ENCODE results near the gene ODF2. TPM values are rescaled to one million over a fixed set of nuclear protein-coding genes. Genes with fewer than 3 reads are reported as not detected.

The ODF2 gene
- polyA plus RNA-seq, 1 of the 3 experiments (the other 2 are of a cell fraction) = 35.7 TPM

DNA sequence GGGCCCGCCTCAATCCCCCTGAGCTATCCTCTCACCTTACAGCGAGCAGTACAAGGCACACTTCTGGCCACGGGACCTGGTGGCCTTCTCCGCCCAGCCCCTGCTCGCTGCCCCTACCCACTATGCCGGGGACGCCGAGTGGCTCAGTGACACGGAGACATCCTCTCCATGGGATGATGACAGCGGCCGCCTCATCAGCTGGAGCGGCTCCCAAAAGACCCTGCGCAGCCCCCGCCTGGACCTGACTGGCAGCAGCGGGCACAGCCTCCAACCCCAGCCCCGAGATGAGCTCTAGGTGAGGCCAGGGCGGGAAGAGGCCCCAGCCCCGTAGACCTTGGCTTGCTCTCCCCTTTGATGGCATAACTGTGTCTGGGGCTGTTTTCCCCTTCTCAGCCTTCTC is 20.2 kb upstream of the ODF2 start:
- ChIA-PET POLR2A (no interaction called here), CTCF (interaction anchor here (0.7 to 1.2 kb wide), 2 partner anchors 11 to 168 kb away, joined by 3 read pairs; no protein-coding TSS in a partner anchor)
- peaks cover 0 to 4% of the 10 kb centered on the region in 2 experiments; a peak in 1 of 4 replicates for H3K4me1 ChIP-seq (ENCODE audit: control insufficient read depth in 1 of 2, insufficient read depth in 2 of 2, low read depth in 1 of 2, low read length in 1 of 2)
- no peaks in the 10 kb centered on the region for H4K20me1 ChIP-seq (ENCODE audit: insufficient read depth)
- H3F3A ChIP-seq (replicated peaks; ENCODE audit: insufficient read depth) = no peaks in the 10 kb centered on the region
- no peak overlapping the region for H3K27ac ChIP-seq (ENCODE audit: low read depth in 2 of 2, low read length in 1 of 2)
- DNase-seq = no peak
- H3K9me2 ChIP-seq = no peaks in the 10 kb centered on the region
- no peak overlapping the region for H2AFZ ChIP-seq (ENCODE audit: low read depth)
- H3K27me3 ChIP-seq (ENCODE audit: insufficient read depth) = no peaks in the 10 kb centered on the region
- H3K36me3 ChIP-seq (replicated peaks in 1 of 2; ENCODE audit: control insufficient read depth in 1 of 2, insufficient read depth in 2 of 2, low read length in 1 of 2) = no peaks in the 10 kb centered on the region
- no peak overlapping the region for H3K4me3 ChIP-seq (ENCODE audit: low read depth in 2 of 2, low read length in 1 of 2)
- 82% methylated on average over 5 of the region's 18 CpGs for WGBS (ENCODE audit: low lambda C conversion rate)
- TF ChIP-seq RFX5 (IDR thresholded peaks at IDR 0.05; ENCODE audit: low read length) (no peak), TCF12 (IDR thresholded peaks at IDR 0.05) (no peak), CHD2 (IDR thresholded peaks at IDR 0.05; ENCODE audit: low read length, partially characterized antibody) (no peak), FOXJ3 (CRISPR knock-in tag; IDR thresholded peaks at IDR 0.05) (no peak), RXRA (IDR thresholded peaks at IDR 0.05; ENCODE audit: borderline replicate concordance, low read depth) (no peak)
- TF ChIP-seq, protein P1, sequence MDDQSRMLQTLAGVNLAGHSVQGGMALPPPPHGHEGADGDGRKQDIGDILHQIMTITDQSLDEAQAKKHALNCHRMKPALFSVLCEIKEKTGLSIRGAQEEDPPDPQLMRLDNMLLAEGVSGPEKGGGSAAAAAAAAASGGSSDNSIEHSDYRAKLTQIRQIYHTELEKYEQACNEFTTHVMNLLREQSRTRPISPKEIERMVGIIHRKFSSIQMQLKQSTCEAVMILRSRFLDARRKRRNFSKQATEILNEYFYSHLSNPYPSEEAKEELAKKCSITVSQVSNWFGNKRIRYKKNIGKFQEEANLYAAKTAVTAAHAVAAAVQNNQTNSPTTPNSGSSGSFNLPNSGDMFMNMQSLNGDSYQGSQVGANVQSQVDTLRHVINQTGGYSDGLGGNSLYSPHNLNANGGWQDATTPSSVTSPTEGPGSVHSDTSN (IDR thresholded peaks at IDR 0.05) = no peak
- TF ChIP-seq, protein P2, sequence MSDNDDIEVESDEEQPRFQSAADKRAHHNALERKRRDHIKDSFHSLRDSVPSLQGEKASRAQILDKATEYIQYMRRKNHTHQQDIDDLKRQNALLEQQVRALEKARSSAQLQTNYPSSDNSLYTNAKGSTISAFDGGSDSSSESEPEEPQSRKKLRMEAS (IDR thresholded peaks at IDR 0.05; ENCODE audit: low read depth) = no peak
- H3K9ac ChIP-seq = no peak overlapping the region
- H3K79me2 ChIP-seq (ENCODE audit: insufficient read depth) = no peaks in the 10 kb centered on the region
- no peak overlapping the region for H3K4me2 ChIP-seq
- H3K9me3 ChIP-seq = no peaks in the 10 kb centered on the region

DNA sequence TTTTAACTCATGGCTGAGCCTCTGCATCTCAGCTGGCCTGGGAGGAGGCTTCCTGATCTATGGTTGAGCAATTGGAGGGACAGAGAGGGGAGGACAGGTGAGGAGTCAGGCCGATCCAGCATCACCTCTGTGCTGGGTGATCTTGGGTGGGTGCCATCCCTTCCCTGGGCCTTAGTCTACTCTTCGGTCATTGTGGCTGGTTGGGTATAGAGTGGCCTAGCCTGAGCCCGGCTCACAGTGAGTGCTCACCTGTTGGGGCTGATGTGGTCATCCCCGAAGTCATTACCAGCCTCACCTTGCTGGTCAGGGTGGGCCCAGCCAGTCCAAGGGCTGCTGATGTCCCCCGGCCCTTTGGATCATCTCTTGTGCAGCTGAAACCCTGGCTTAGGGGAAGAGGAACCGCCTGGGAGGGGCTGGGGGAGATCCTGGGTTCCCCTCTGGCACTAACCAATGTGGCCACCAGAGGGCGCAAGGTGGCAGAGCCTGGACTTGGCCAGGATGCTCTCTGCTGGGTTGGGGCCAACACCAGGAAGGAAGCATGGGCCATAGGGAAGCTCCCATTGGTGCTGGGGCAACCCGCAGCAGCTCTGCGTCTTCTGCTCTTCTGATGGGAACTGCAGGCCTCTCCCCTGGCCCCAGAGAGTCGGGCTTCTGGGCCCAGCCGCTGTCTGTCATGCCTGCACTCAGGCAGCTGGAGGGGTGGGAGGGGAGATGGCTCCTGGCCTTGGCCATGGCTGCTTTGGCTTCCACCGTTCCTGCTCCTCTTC is 17.3 kb upstream of the ODF2 start:
- H3K4me3 ChIP-seq (ENCODE audit: low read depth in 2 of 2, low read length in 1 of 2) = peak overlapping the region in 1 of 2 experiments; percentile 46; a peak in 1 of 4 replicates
- H3K4me1 ChIP-seq (ENCODE audit: control insufficient read depth in 1 of 2, insufficient read depth in 2 of 2, low read depth in 1 of 2, low read length in 1 of 2) = peaks cover 0 to 4% of the 10 kb centered on the region in 2 experiments; a peak in 1 of 4 replicates
- TF ChIP-seq RCOR1 (IDR thresholded peaks at IDR 0.05; ENCODE audit: low read length) = no peak
- TF ChIP-seq, protein P2 (IDR thresholded peaks at IDR 0.05; ENCODE audit: low read depth) = 0 out of 2 replicates have a peak, but pooled peaks have one; percentile 18
- TF ChIP-seq MXI1 (IDR thresholded peaks at IDR 0.05; ENCODE audit: low read depth, low read length) = peak; percentile 26; the same call in 1 of the 2 replicates
- TF ChIP-seq, protein P3, sequence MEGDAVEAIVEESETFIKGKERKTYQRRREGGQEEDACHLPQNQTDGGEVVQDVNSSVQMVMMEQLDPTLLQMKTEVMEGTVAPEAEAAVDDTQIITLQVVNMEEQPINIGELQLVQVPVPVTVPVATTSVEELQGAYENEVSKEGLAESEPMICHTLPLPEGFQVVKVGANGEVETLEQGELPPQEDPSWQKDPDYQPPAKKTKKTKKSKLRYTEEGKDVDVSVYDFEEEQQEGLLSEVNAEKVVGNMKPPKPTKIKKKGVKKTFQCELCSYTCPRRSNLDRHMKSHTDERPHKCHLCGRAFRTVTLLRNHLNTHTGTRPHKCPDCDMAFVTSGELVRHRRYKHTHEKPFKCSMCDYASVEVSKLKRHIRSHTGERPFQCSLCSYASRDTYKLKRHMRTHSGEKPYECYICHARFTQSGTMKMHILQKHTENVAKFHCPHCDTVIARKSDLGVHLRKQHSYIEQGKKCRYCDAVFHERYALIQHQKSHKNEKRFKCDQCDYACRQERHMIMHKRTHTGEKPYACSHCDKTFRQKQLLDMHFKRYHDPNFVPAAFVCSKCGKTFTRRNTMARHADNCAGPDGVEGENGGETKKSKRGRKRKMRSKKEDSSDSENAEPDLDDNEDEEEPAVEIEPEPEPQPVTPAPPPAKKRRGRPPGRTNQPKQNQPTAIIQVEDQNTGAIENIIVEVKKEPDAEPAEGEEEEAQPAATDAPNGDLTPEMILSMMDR (IDR thresholded peaks at IDR 0.05) = peak; percentile 91
- no peak for TF ChIP-seq FOXJ3 (CRISPR knock-in tag; IDR thresholded peaks at IDR 0.05)
- 0 out of 2 replicates have a peak, but pooled peaks have one; percentile 12 for TF ChIP-seq POLR2AphosphoS5 (IDR thresholded peaks at IDR 0.05; ENCODE audit: low read depth, low read length)
- TF ChIP-seq JUND (IDR thresholded peaks at IDR 0.05) = no peak
- no peak for TF ChIP-seq TAF1 (IDR thresholded peaks at IDR 0.05; ENCODE audit: borderline replicate concordance, low read depth, low read length)
- peak; percentile 79 for TF ChIP-seq NFIC (IDR thresholded peaks at IDR 0.05; ENCODE audit: borderline replicate concordance)
- TF ChIP-seq SMC3 (IDR thresholded peaks at IDR 0.05; ENCODE audit: low read depth, low read length) = peak; percentile 73; the same call in 1 of the 2 replicates
- TF ChIP-seq RAD21 (IDR thresholded peaks at IDR 0.05; ENCODE audit: low read length) = peak; percentile 71
- 0 out of 2 replicates have a peak, but pooled peaks have one; percentile 54 for TF ChIP-seq SIN3A (IDR thresholded peaks at IDR 0.05; ENCODE audit: borderline replicate concordance, low read depth, low read length)
- H3K9ac ChIP-seq = no peak overlapping the region
- 68% methylated on average over 6 of the region's 12 CpGs for WGBS (ENCODE audit: low lambda C conversion rate)
- peak overlapping the region; percentile 64; the same call in 1 of the 2 replicates for H2AFZ ChIP-seq (ENCODE audit: low read depth)
- no peaks in the 10 kb centered on the region for H3K9me3 ChIP-seq
- no peaks in the 10 kb centered on the region for H3K9me2 ChIP-seq
- peak; percentile 93 for DNase-seq
- no peak overlapping the region for H3K4me2 ChIP-seq
- CTCF ChIA-PET = interaction anchor here (0.6 to 6.0 kb wide), 55 partner anchors 11 to 443 kb away, joined by 3 to 93 read pairs (median 4); partner anchors contain the start of genes CERCAM, ODF2 and URM1
- H3F3A ChIP-seq (replicated peaks; ENCODE audit: insufficient read depth) = no peaks in the 10 kb centered on the region
- H3K27ac ChIP-seq (ENCODE audit: low read depth in 2 of 2, low read length in 1 of 2) = peak overlapping the region in 1 of 2 experiments; percentile 23; a peak in 1 of 4 replicates
- H3K27me3 ChIP-seq (ENCODE audit: insufficient read depth) = no peaks in the 10 kb centered on the region
- no peaks in the 10 kb centered on the region for H4K20me1 ChIP-seq (ENCODE audit: insufficient read depth)
- H3K79me2 ChIP-seq (ENCODE audit: insufficient read depth) = no peaks in the 10 kb centered on the region
- POLR2A ChIA-PET = no interaction called here
- no peaks in the 10 kb centered on the region for H3K36me3 ChIP-seq (replicated peaks in 1 of 2; ENCODE audit: control insufficient read depth in 1 of 2, insufficient read depth in 2 of 2, low read length in 1 of 2)
